GM19468 (cell line): ENCODE measurements around the gene P2RY6.
"Not testable (repeated sequence)": the region's sequence is repeated elsewhere in the genome, so short reads cannot be mapped to it uniquely, and the experiment has no call there.

Experiments
- ATAC-seq: cut with Tn5 transposase; IDR thresholded peaks from one replicate; pipeline ENCODE4 v1.9.1; 2021; ENCODE audit warnings: mild to moderate bottlenecking, moderate library complexity, moderate number of reproducible peaks; ENCODE audit not compliant: unreplicated experiment; ENCODE audit errors: extremely low read depth

The P2RY6 gene

DNA sequence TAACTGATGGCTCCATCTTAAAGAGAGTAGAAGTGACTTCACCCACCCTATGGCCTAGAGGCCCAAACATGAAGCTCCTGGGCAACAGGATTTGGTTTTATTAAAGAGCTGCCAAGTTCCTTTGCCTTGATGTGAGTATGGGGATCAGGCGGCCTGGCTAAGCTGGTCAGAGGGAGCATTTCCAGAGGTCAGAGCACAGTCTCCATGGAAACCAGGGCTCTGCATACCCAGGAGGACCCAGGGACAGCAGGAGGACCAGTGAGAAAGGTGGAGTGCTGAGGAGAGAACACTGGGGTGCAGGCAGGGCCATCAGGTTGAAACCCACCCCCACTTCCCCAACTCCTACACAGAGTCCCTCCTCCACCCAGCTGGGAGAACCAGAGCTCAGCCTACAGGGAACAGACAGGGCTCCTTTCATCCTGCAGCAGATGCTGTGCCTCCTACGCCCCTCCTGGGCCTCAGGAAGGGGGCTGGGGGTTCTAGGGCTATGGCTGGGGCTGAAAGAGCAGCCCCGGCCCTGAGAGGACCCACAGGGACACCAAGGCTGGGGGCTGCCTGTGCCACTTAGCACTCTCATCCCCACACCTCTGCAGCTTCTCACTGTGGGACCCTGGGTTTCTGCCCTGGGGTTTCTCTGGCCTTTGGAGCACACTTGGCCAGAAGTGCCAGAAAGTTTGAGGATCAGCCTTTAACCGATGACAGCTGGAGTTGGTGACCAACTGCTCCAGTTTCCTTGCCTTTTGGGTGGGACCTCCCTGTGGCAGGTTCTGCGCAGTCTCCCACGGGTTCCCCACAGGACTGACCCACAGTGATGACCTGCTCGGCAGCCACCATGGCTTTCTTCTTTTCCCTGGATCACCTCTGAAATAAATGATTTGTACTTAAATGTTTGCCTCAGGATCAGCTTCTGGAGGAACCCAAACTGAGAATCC is 13.8 kb upstream of the P2RY6 start:
- ATAC-seq, result no peak

DNA sequence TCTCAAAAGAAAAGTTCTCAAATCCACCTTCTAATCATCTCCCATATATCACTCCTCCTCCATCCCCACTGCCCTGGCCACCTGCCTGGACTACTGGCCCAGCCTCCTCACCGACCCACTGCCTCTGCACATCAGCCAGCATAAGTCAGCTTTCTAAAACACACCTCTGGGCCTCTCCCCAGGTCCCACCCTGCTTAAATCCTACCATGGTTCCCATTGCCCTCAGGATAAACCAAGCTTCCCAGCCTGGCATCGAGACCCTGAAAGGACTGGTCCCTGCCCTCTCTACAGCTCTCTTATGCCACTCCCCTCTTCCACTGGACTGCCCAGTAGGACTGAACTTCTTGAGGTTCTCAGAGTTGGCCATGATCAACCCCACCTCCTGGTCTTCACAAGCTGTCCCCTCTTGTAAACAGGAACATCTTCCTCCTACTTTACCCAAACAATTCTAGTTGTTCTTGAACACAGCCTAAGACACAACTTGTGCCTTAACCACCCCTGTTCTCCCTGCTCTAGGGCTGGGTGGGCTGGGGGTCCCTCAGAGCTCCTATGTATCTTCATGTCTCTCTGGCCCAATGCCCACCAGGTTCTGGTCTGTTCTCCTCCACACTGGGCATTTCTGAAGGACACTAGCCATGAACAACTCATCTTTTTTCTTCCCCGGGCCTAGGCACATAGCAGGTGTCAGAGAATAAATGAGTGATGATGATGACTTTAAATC is 12.6 kb upstream of the P2RY6 start:
- ATAC-seq, result no peak

DNA sequence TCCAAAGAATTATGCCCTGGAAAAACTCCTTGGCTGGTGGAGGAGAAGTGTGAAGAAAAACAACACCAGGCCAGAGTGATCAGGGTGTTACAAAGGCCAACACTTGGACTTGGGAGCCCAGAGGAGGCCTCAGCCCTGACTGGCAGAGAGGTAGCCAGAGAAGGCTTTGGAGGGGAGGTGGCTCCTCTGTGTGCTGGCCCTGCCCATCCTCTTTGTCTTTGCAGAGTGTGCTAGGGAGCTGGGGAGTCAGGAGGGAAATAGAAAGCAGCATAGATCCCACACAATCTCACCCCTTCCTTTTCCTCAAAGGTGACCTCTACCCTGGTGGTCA is 12.0 kb upstream of the P2RY6 start:
- ATAC-seq, result no peak

DNA sequence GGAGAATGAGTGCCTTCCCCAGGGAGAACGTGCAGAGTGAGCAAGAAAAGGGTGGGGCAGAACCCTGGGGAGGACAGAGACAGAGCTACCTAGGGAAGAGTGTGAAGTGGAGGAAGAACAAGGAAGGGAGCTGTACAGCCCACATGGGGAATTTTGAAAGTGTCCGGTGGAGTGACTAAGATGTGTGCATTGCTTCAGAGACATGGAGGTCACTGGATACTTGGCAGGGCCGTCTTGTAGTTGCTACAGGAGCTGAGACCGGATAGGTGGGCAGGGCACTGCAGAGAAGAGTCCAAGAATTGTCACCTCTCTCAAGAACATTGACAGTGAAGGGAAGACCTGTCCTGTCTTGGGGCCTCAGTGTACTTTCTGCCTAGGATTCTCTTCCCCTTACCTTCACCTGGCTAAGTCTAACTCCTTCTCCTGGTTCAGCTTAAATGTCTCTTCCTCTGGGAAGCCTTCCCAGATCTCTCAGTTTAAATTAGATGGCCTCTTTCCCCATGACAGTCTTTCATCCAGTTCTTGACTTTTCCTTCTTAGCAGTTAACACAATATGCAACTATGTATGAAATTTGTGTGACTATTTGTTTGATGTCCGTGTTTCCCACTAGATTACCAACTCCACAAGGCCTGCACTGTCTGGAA is 9.2 kb upstream of the P2RY6 start:
- no peak for ATAC-seq

DNA sequence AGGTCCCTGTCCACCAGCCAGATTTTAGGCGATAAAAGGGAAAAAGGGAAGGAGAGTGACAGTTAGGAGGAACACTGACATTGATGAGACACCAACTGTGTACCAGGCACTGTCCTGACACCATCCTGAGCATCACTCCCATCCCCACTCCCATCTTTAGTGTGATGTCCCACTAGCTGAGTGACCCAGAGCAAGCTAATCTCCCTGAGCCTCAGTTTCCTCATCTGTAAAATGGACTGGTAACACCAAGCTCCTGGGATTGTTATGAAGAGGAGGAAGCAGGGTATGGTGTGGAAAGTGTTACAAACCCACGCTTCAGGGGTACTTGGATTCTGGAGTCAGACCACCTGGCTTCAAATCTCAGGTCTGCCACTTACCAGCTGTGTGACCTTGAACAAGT is 8.5 kb upstream of the P2RY6 start:
- ATAC-seq, result no peak

DNA sequence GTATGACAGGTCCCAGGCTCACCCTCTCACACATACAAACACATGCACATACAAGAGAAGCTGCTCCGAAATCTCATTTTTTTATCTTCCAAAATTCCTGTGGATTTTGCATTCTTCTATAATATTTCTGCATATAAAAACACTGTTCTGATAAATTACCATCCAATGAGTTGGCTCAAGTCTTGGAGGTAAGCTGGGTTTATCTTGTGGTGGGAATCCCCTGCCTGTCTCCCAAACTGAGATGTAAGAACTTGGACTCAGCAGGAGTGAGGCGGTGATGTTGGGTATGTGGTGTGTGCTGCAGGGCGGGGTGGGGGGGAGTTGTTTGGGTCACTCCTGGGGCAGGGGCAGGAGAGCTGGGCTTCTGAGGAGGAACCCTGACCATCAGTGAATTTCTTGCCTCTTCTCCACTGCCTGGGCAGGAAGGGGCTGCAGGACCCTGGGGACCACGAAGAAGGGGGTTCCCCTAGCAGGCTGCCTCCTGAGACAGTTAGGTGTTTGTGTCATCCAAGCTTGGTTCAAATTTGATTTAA is 6.8 kb upstream of the P2RY6 start:
- ATAC-seq, result no peak

DNA sequence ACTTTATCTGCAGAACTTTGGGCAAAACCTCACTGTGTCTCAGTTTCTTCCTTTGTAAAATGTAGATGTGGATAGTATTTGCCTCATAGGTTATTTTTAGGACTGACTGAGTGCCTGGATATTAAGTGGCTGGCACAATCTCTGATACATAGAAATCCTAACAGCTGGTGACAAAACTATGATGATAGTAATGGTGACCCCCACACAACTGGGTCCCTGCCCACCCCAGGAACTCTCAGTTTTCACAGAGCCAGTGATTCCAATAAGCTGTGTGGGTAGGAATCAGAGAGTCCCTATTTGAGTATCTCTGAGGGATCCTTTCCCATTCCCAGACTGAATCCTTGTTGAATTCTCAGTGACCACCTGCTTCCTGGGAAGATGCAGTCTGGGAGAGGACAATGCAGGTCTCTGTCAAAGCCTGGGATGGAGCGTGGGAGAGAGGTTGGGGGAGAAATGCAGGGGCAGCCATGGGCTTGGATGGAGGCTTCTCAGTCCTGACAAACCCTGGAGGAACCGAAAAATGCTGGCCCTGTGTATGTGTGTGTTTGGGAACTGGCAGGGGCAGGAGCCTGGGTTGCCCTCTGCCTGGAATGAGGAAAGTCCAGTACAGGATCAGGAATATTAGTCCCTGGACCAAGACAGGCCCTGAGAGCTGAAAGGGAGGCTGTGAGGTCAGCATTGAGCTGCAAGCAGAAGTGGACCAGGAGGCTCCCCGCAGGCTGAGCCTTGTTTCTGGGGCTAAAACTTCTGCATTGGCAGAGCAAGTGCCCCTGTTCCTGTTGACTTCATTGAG is 6.1 kb upstream of the P2RY6 start:
- ATAC-seq, result no peak

DNA sequence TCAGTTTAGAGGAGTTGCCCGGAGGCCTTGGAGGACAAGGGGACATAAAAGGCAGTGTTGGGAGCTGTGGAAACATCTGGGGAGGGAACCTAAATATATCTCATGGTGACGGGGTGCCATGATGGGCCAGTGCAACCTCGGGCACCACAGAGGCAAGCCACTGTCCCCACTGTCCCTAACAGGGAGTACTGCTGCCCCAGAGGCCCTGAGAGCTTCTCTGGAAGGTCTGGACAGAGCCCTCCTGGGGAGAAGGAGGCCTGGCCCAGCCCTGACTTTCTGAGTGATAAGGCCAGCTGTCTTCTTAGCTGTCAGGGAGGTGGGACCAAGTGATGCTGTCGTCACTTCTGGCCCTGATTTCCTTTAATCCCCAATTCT is 5.5 kb upstream of the P2RY6 start:
- ATAC-seq, result no peak

DNA sequence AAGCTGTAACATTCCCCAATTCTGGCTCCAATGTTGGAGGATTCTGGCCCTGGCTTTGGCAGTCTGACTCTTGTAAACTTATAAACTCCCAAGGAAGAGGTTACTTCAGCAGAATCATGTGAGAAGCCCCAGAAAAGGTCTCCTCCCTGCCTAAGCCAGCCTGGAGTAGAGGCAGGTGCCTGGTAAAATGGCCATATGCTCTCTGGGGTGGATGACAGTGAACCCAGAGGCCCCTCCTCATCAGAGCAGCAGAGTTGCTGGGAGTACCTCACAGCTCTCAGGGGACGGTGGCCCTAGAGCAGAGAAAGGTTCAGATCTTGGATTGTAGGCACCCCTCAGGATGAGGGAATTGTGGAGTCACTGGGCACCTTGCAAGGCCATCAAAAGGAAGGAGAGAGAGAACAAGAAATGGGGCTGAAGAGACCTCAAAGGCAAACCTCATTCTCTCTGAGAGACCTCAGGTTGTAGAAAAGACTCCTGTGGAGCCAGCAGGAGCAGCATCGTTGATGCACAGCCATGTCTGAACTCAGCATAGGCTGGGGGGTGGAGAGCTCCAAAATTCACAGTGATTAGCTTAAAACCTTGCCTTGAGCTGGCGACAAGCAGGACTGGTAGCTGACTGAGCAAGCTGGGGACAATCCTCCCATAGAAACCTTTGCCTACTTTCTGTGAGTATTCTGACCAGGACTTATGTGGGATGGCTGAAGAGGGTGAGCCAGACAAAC is 4.9 kb upstream of the P2RY6 start:
- no peak for ATAC-seq

DNA sequence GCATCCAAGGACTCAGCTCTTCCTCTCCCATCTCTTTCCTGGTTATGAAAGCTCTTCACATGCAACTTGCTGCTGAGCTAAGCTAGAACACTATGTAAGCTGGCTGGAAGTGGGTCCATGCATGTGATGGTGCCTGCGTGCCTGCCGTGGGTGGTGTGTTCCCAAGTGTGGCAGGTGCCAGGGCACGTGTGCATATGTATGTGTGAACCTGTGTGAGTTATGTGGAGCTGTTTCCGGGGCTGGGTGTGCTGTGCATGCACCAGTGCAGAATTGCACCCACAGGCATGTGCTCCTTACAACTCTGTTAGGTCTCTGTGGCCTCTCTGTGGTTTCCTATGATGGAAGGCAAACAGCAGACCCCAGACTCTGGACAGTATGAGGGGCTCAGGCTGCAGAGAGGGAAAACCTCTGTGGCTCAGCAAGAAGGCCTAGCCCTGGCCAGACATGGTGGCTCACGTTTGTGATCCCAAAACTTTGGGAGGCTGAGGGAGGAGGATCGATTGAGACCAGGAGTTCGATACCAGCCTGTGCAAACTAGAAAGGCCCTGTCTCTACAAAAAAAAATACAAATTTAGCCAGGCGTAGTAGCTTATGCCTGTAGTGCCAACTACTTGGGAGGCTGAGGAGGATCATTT is 4.1 kb upstream of the P2RY6 start:
- no peak for ATAC-seq

DNA sequence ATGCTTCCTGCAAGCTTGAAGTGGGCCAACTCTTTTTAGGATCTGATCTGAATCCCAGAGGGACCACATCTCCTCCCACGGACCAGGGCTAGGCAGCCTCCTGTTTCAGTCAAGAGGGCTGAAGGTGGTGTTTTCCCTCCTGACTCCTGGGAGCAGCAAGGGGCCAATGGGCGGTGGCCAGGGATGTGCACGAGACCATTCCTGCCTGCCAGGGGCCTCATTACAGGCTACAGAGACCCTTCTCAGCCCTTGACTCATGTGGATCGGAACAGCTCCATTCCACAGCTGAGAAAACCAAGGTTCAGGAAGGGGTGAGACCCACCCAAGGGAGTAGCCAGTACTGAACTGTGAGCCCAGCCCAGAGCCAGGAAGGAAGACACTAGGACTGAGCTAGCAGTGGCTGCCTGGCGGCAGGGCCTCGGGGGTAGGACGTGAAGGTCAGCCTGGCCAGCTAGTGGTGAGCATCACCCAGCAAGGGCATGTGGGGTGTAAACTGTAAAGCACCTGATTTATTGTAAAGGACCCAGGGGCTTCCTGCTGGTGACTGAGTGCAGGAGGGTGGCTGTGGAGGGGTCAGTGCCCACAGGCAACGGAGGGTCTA is 3.4 kb upstream of the P2RY6 start:
- no peak for ATAC-seq

DNA sequence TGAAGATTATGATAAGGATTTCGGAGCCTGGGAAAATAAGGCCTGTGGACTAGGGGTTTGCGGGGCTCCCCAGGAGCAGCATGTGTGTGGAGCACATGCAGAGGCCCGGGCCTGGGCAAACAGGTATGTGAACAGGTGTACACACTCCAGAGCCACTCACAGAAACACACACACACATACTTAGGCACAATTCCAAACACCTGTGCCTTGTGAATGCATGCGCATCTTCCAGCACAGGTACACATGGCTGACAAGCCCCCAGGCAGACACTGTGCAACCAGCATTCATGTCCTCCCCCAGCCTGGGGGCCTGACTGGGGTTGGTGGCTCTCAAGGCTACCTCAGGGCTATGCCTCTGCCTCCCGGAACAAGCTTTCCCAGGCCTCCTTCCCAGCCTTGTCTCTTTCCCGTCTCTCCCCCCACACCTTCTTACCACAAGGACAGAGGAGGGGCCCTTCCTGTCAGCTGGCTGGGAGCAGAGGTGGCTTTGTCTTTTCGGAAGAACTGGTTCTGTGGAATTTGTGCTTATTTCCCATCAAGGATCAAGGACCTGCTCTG is 2.6 kb upstream of the P2RY6 start:
- ATAC-seq, result no peak

DNA sequence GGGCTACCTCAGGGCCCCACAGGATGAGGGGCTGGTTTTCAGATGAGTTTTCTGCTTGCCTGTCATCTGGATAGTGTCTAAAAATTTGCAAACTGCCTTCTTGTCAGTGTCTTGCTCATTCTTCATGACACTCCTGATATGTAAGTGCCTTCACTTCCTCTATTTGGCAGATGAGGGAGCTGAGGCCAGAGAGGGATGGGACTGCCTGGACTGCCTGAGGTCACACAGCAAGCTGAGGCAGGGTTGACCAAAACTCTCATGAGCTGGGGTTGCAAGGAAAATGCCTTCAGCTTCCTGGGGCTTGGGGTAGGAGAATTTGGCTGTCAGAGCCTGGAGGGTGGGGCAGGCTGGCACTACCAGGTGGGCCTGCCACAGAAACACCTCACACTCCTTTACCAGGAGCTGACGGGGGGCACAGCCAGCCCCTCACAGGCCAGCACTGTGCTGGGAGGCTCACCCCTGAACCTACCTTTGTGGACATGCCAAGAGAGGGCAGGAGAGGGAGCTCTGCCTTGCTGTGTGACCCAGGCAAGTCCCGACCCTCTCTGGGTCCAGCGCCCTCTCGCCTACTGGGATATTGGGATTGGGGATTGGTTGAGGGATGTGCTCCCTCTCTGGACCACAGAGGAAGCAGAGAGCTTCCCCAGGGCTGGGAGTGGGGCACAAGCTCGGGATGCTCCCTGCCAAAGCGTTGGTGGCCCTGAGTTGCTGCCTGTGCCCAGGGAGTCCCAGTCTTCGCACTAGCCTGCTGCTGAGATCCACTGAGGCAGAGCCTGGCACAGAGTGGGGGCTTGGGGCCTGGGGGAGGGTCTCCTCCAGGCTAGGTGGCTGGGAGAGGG is 1.9 kb upstream of the P2RY6 start:
- no peak for ATAC-seq

DNA sequence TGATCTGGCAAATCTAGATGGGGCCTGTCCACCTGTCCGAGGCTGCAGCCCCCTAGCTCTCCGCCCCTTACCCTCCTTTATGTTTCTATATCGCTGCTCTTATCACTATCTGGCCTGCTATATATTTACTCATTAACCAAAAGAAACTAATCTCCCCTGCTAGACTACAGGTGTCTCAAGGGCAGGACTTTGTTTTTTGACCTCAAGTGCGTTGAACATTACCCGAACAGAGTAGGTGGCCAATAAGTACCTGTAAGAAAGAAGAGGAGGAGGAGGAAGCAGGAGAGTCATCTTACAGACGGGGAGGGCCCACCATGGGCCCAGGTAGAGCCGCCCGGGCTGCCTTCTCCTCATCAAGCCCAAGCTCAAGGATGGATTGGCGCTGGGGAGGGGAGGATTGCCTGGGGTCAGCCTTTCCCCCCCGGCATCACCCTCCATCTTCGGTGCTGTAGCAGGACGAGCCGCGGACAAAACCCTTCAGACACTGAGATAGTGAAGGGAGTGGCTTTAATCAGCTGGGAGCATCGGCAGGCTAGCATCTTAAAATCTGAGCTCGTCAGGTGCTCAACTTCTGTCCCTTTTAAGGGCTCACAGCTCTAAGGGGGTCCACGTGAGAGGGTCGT is 1.2 kb upstream of the P2RY6 start:
- no peak for ATAC-seq

DNA sequence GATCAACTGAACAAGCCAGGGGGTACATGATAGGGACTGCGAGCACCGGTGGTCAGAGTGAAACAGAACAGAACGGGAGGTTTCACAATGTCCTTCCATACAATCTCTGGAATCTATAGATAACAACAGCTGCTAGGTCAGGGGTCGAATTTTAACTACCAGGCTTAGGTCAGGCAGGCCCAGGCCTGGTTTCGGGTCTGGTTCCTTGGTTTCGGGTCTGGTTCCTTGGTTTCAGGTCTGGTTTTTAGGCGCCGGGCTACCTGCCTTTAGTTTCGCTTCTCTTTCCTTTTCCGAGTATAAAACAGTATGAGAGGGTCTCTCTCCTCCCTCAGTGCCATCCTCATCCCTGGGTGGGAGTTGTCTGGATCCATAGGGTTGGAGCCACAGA is 666 bp upstream of the P2RY6 start:
- ATAC-seq, result not testable (repeated sequence)

DNA sequence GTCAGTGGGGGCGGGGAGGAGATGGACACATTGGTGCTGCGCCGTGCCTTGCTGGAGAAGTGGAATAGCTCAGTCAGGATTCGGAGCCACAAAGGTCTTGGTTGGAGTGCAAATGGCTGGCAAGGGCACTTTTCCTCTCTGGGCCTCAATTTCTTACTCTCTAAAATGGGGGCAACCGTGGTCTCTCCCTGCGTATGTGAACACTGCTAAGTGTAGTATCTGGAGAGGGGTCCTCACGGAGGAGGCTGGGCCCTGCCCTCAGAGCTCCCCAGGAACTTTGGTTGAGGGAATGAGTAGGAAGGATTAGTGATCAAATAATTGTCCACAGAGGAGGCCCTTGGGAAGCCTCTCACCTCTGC is 521 bp downstream of the P2RY6 start:
- ATAC-seq, result no peak

DNA sequence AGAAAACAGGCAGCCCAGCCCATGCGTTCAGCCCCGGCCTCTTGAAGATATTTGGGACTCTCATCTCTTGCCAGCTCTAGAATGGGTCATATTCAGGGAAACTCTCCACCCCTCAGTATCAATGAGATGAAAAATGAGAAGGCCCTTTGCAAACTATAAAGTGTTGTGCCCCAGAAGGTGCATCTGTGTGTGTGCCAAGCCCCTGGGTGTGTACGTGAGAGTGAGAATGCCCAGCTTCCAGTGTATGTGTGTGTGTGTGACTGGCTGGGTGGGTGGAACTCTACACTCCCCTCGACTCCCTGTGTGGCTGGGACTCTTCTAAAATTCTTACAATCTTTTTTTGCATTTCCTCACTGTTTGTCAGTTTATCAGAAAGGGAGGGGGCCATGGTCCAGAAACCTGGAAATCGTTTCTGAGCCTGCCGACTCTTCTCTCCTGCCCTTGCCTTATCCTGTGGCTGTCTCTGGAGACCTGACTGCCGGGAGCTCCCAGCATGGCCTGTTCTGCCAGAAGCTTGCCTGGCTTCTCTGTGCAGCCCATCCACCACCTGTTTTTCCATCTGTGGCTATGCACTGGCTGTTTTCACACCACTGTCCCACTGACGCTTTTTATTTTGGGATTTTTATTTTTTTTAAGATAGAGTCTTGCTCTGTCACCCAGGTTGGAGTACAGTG is 1.2 kb downstream of the P2RY6 start:
- no peak for ATAC-seq
